ENCODE results near the gene BLM.

Gene BLM

DNA sequence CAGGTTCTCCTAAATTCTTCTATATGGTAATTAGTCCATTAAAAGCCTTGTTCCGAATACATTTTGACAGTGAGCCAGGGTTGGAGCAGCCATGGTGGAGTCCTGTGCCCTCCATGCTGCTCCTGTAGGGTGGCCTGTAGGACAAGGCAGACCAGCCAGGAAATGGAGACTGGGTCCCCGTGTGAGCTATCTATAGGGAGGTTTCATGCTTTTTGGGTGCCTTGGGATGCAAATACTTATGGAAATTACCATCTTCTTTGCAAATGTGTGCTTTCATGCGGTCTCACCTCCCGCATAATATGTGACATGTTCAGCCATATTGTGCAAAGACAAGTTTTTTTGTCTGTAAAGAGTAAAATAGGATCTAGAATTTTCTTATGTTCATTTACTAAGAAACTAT lies 93.2 kb downstream of the BLM start:
- no peak for DNase-seq (ENCODE audit: low read depth)
- H3K4me3 ChIP-seq (ENCODE audit: control insufficient read depth, low read depth, low read length), result no peak overlapping the region
- no peak for TF ChIP-seq CTCF (conservative IDR thresholded peaks at IDR 0.05; ENCODE audit: control insufficient read depth, insufficient read depth, low read depth, low read length)

- TF ChIP-seq CTCF (conservative IDR thresholded peaks at IDR 0.05; ENCODE audit: control insufficient read depth, insufficient read depth, low read depth, low read length), result no peak
- no peak for DNase-seq (ENCODE audit: low read depth)
- no peak overlapping the region for H3K4me3 ChIP-seq (ENCODE audit: control insufficient read depth, low read depth, low read length)
Observed at GRCh38 chr15:90812171-90812957, 95.2 kb downstream of the BLM start.

GRCh38 chr15:90812958-90813265 lies 95.8 kb downstream of the BLM start:
- no peak overlapping the region for H3K4me3 ChIP-seq (ENCODE audit: control insufficient read depth, low read depth, low read length)
- no peak for DNase-seq (ENCODE audit: low read depth)
- no peak for TF ChIP-seq CTCF (conservative IDR thresholded peaks at IDR 0.05; ENCODE audit: control insufficient read depth, insufficient read depth, low read depth, low read length)

DNA sequence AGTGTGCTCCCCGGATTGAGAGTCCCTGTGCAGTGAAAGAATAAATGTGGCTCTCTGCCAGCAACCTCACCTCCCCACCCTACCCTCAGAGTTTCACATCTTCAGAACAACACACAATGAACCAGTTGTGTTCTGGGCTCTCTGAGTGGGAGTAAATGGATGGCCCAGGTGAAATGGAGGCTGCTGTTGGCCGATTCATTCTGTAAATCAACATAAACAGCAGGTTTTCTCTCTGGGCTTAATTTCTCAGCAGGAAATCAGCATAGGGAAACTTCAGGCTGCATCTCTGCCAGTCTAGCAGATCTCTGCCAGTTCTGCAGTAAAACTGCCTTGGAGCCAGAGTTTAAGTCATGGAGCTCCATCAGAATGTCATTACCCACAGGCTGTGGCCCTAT lies 96.6 kb downstream of the BLM start:
- no peak for TF ChIP-seq CTCF (conservative IDR thresholded peaks at IDR 0.05; ENCODE audit: control insufficient read depth, insufficient read depth, low read depth, low read length)

DNA sequence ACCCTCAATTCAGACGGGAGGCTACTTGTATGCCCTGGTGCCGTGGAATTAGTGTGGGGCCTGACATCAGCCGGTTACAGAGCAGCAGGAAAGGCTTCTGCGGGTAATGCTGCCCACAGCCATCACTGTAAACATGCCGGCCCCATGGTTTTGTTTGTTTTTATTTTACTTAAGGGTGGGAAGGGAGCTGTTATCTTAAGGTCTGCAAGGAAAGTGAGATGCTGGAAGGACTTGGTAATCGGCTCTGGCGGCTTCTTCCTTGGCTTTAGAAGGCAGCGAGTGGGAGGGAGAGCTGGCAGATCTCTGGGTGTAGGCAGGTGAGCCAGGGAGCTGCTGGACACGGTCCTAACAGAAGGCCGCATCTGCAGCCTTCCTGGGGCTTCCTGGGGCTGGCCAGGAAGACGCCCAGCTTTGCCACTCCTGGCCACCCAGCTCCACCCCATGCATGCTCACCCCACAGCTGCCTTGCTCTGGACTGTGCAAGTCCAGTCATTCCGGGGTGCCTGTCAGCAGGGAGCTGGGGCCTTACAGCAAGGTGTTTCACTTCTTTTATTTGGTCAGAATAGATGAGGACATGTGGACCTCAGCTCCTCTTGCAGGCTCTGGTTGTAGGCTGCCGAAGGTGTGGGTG lies 97.2 kb downstream of the BLM start:
- DNase-seq (ENCODE audit: low read depth), result no peak
- H3K4me3 ChIP-seq (ENCODE audit: control insufficient read depth, low read depth, low read length), result no peak overlapping the region
- TF ChIP-seq CTCF (conservative IDR thresholded peaks at IDR 0.05; ENCODE audit: control insufficient read depth, insufficient read depth, low read depth, low read length), result no peak

More for the DNA sequence above, 96.6 kb downstream of the BLM start:
- no peak for DNase-seq (ENCODE audit: low read depth)
- no peak overlapping the region for H3K4me3 ChIP-seq (ENCODE audit: control insufficient read depth, low read depth, low read length)

DNA sequence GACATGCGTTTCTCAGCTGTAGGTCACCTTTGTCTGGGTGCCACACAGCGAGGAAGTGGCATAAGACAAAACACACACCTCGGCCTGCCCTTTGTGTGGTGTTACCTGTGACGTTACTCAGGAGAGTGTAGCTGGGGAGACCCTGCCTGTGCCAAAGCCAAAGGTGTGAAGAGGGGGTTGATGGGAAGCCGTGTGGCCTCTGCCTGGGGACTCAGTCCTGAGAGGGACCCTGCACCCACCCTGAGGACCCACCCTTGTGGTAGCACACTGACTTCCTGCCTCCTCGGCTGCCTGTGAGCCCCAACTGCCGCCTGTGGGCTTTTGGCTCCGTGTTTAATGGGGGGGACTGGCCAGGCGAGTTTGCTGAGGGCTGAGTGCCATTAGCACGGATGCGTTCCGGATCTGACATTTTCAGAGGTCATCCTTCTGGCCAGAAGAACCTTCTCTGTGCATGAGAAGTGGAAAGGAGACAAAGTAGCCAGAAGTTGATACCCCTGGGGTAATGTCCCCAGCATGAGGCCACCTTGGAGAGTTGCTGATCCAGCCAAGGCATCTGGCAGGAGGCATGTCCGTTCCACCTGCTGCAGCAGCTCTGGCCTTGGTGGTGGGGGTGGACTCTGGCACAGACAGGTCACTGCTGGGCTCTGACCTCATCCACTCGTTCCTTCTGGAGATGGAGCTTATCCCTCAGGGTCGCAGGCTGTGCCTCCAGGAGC lies 99.4 kb downstream of the BLM start:
- TF ChIP-seq CTCF (conservative IDR thresholded peaks at IDR 0.05; ENCODE audit: control insufficient read depth, insufficient read depth, low read depth, low read length), result no peak
- DNase-seq (ENCODE audit: low read depth), result no peak
- H3K4me3 ChIP-seq (ENCODE audit: control insufficient read depth, low read depth, low read length), result no peak overlapping the region
